NCI-H187 treated with DMSO at 0.1 percent for 48 hours (cell line): ENCODE results near the gene EPHA1.

Source experiments
- DNase-seq: peaks from one replicate; lab custom pipeline; 2025; lab: John Stamatoyannopoulos, UW

EPHA1 gene

GRCh38 chr7:143408686-143409561 is at the start of gene EPHA1:
EPHA1 (minus strand) TSS chr7:143408856; CDS start chr7:143408805, 51 bp downstream.
- DNase-seq: no peak

GRCh38 chr7:143458263-143458662 is 49.6 kb upstream of the EPHA1 start:
- DNase-seq: no peak

- no peak for DNase-seq
These were observed 48.5 kb upstream of the EPHA1 start for GRCh38 chr7:143456992-143457793.

GRCh38 chr7:143455942-143456341 is 47.3 kb upstream of the EPHA1 start:
- DNase-seq: no peak

- no peak for DNase-seq
These were observed 46.8 kb upstream of the EPHA1 start for GRCh38 chr7:143455491-143455890.

GRCh38 chr7:143454091-143454680 is 45.5 kb upstream of the EPHA1 start:
- DNase-seq: no peak

- no peak for DNase-seq
These were observed 43.8 kb upstream of the EPHA1 start for GRCh38 chr7:143452495-143452894.

- DNase-seq: no peak
These were observed 43.1 kb upstream of the EPHA1 start for GRCh38 chr7:143451746-143452145.

- no peak for DNase-seq
These were observed 42.5 kb upstream of the EPHA1 start for GRCh38 chr7:143451122-143451521.

GRCh38 chr7:143449793-143450192 is 41.1 kb upstream of the EPHA1 start:
- DNase-seq: no peak

GRCh38 chr7:143448429-143448828 is 39.8 kb upstream of the EPHA1 start:
- no peak for DNase-seq

- DNase-seq: no peak
These were observed 38.8 kb upstream of the EPHA1 start for GRCh38 chr7:143447466-143447865.

- DNase-seq: no peak
These were observed 36.1 kb upstream of the EPHA1 start for GRCh38 chr7:143444785-143445184.

- DNase-seq: no peak
These were observed 35.6 kb upstream of the EPHA1 start for GRCh38 chr7:143444063-143444782.

- no peak for DNase-seq
These were observed 34.5 kb upstream of the EPHA1 start, which contains the start of gene TAS2R60 for GRCh38 chr7:143443153-143443552. TAS2R60 (plus strand) TSS chr7:143443453; CDS start chr7:143443453, 0 bp downstream.

GRCh38 chr7:143439866-143440265 is 31.2 kb upstream of the EPHA1 start:
- no peak for DNase-seq

GRCh38 chr7:143437578-143437977 is 28.9 kb upstream of the EPHA1 start:
- DNase-seq: no peak

- DNase-seq: no peak
These were observed 27.8 kb upstream of the EPHA1 start for GRCh38 chr7:143436325-143436946.

GRCh38 chr7:143435266-143435665 is 26.6 kb upstream of the EPHA1 start:
- DNase-seq: no peak

- no peak for DNase-seq
These were observed 26.0 kb upstream of the EPHA1 start for GRCh38 chr7:143434660-143435059.

GRCh38 chr7:143433759-143434158 is 25.1 kb upstream of the EPHA1 start:
- DNase-seq: no peak
